HG02763 (cell line): ENCODE results near the gene SECISBP2L.

Experiments
- ATAC-seq: cut with Tn5 transposase; IDR thresholded peaks from one replicate; pipeline ENCODE4 v1.9.1; 2021; ENCODE audit warnings: mild to moderate bottlenecking, moderate library complexity; ENCODE audit not compliant: unreplicated experiment

The SECISBP2L gene

DNA sequence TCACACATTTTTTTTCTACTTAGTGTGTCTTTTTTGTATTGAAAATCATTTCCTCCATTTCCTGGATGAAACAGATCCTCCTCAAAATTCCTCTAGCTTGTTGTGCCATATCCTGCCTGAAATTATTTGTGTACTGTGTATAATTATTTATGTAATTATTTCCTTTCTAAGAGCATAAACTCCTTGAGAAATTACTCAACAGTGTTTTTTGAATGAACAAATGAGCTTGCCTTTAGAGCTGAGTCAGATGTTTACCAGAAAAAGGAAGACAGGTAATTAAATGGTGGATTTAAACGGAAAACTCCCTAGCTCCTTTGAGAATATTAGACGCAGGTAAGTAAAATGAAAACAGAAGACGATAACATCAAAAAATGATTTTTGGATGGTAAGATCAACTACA is 13.2 kb upstream of the SECISBP2L start:
- ATAC-seq, result no peak

DNA sequence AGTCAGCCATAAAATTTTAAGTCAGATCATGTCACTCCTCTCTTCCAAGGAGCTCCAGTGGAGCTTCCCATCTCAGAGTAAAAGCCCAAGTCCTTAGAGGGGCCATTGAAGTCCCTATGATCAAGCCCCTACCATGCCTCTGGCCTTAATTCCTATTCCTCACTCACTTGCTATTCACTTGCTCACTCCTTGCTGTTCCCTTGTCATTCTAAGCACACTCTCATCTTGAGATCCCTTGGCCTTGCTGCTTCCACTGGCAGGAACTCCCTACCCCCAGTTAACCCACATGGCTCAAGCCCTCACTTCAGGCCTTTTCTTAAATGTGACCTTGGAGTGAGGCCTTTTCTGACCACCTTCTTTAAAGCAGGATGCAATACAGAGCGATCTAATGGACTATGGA is 12.3 kb upstream of the SECISBP2L start:
- ATAC-seq, result no peak

DNA sequence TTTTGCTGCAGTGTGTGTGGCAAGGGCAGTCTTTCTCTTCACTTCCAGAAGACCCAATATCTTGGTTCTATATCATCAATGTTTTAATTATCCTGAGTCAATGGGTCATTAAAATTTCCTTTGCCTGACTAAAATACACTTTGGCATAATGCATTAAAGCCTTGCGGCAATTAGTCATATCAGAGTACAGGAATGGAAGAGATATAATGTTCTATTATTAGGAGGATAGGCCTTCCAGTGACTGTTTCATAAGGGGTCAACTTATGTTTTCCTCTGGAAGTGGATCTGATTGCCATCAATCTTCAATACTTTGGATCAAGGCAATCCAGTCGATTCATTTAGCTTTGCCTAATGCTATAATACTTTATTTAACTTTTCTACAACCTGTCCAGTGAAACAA is 9.4 kb upstream of the SECISBP2L start:
- no peak for ATAC-seq

DNA sequence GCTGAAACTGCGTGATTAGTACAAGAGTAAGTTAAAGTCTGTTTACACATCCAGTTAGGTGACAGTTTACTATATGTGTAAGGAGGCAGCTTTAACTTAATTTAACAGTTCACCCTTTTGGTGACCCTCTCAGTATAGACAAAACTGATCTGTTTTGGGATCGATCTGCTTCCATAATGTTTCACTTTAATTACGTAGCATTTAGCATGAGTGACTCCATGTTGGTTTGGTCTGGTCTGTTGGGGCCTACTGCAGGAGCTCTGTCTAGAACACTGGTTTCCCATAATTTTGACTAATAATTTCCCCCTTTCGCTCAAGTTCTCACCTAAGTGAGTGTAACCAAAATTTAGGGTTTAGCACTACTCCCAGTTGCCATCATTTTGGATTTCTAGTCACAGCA is 6.4 kb upstream of the SECISBP2L start:
- no peak for ATAC-seq

DNA sequence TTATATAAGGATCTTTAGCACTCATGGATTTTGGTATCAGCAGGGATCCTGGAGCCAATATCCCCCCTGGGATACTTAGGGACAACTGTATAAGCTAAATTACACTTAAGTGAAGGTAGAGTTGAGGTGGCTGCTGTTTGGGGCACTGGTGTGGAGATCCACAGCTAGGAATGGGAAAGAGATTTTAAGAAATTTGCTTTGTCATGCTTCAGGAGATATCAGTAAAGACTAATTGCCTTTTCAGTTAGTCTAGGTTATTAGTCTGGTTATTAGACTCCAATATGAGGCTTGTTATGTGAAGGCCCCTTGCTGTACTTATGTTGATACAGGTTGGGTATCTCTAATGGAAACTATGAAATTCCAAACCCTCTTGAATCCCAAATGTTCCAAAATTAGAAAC is 1.2 kb upstream of the SECISBP2L start:
- ATAC-seq, result no peak

DNA sequence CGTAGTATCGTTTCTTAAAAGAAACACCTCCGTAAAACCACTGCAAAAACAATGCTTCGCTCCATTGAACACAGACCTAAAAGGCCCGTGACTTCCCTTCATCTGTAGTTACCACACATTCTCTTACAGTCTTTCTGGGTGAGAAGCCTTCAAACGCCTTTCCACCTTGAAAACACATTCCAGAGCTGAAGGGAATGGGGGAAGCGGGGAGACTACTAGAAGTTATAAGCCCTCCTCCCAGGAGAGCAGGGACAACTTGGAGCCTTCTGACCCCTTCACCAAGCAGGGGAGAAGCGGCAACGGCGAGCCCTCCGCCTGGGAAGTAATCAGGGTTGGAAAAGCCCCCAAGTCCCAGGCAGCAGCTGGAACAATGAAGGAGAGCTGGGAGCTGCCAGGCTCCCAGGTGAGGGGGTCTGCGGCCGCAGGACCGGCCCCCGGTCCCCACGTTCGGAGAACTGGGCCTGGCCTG is 461 bp downstream of the SECISBP2L start:
- peak; percentile 33 for ATAC-seq

DNA sequence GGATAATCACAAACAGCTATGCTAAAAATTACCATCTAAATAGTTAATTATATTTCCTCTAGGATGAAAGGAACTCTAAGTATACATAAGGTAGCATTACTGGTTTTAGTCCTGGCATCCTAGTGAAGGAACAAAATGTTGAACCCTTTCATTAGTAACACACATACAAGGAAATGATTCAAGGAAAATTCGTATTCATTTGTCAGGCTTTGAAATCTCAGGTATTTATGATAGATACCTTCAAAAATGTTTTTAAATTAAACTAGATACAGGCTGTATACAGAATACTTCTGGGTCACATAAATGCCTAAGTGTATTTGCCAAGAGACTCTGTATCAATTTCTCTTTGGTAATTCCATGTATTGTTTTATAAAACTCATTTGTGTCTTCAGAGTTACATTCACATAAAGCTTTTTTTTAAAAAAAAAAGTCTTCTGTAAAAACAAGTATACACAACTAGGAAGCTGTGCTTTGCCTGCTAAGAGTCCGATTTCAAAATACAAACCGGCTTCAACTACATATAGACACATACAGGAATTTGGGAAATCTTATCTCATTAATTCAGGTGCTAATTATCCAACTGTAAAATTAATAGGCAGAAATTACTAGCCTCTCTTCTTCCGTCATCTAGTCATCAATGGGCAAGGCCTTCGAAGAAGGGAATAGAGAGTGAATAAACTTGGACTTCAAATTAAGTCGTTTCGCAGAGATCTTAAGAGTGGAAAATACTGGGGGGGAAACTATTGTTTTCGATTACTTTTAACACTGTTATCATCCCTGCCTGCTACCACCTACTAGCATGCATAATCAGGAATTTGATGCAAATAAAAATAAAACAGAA is 1.3 kb downstream of the SECISBP2L start:
- no peak for ATAC-seq

DNA sequence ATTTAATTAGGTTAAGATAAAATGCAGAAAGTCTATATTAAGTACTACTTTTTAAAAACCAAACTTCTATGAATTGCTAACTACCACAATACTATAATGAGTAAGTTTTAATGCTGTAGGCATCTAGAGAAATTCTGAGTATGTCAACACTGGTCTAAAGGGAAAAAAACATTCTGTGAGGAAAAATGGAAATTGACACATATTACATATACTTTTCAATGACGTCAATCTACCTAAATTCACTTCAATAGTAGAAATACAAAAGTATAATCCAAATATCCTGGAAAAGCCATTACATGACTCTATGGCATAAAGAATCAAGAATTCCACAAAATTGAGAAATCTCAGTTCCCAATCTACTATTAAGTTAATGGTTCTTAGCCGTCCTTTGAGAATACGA is 2.2 kb downstream of the SECISBP2L start:
- ATAC-seq, result no peak

DNA sequence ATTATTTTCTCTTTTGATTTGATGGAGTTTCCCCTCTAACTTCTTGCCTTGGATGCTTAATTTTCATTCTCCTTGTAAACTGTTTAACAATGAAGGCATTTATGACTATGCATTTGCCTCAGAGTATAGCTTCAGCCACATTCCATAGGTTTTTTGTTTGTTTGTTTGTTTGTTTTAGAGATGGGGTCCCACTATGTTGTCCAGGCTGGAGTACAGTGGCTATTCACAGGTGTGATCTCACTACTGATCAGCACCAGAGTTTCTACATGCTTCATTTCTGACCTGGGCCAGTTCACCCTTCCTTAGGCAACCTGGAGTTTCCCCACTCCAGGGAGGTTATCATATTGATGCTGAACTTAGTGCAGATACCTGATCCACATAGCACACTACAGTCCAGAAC is 4.1 kb downstream of the SECISBP2L start:
- ATAC-seq, result no peak

DNA sequence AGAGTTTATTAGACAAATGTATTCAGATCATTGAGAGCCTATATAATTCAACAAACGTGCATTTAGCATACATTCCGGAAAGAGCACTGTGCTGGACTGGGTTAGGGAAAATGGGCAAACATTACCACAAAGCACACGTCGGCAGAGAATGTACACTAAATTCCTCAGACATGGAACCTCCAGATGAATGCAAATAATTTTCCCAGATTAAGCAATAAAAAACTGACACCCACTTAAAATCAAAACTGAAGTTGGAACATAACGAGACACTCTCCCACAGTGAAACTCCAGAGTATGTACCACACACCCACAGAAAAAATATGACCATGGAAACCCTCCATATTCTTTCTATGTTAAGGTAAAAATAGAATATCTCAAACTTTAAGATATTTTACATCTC is 4.8 kb downstream of the SECISBP2L start:
- ATAC-seq, result no peak

DNA sequence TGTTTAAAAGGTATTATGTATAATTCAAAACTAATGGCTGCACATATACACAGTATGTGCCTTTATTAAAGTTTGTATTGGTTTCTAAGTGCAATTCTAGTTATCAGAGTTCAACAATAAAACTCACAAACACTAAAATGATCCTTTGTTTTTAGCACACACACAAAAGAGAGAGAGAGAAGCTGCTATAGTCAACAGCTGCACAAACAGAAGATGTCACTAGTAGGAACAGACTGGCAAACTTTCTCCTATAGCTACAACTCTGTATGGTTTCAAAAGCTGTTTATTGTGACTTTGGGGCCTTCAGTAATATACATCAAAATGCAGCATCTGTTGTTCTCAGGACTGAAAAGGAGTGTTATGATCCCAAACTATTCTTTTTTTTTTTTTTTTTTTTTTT is 6.1 kb downstream of the SECISBP2L start:
- no peak for ATAC-seq

DNA sequence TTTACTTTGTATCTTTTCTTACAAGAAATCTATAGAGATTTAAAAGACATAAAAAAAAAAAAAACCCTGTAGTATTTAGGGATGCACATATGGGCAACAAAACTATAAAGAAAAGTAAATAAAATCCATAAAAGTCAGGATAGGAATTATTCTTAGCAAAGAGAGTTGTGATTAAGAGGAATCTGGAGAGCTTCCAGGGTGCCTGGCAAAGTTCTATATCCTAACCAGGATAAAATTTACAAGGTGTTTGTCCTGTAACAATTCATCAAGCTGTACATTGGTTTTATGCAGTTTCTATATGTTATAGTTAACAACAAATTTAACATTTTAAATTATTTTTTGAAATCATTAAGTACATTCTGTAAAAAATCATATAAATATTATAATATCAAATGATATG is 7.9 kb downstream of the SECISBP2L start:
- ATAC-seq, result no peak

DNA sequence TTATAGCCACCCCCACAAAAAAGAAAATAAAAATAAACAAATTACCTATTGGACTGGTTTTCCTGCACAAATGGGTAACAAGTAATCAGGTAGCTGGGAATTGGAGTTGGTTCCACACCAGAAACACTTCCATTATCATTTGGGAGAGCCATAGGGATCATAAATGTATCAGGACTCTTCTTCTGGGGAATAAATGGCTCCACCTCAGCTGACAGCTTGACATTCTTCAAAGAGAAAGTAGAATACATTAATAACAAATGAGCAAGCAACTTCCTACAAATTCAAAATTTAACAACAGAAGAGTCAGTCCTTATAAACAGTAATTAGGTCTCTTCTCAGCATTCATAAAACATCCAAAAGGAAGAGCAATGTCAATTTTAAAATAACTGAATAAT is 8.7 kb downstream of the SECISBP2L start:
- no peak for ATAC-seq

DNA sequence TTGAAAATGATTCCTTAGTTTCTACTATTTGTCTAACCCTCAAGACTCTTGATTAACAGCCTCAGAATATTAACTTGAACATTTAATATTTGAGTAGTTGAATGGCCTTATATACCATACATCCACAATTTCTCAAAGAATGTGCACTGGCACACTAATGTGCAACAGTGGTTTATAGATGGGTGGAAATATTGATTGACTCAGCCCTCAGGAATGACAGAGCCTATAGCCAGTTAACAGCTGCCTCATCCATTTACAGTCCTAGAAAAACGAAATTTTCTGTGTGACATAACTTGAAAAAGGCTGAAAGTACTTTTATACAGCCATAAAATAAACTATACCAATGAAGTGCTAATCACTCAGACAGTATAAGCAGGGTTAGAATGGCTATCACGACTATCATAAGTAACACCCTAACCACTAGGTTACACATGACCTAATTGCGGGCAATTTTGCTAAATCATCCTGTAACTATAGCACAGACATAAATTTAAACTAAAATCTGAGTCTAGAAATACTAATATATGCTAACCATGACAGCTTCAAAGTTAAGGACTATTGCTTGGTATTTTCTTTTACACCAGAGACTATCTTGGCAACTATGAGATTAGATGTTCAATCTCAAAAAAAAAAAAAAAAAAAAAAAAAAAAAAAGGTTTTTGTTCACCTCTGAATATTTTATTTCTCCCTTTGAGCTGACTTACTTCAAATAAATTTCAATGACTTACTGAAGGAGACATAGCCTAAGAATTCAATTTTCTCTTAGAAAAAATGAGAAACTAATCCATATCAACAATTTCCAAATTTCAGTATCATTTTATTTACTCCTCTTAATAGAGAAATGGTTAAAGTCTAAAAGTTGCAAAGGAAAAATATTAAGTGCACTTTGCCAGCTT is 9.3 kb downstream of the SECISBP2L start:
- ATAC-seq, result no peak

DNA sequence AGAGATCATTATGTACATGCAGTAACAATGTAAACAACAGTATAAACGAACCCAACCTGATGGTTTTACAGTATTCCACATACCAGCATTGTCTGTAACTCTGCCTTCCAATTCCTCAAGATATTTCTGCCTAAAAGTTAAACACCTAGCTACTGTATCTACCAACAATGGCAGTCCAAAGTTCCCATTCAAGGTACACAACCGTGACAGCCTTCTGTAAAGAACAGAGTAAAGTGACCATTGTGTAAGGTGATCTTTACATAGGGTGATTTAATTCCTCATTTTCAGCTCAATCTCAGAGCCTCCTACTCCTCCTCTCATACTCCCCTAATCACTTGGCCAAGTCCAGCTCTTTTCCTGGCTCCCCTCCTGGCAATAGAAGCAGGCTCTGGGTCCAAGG is 10.4 kb downstream of the SECISBP2L start:
- no peak for ATAC-seq

DNA sequence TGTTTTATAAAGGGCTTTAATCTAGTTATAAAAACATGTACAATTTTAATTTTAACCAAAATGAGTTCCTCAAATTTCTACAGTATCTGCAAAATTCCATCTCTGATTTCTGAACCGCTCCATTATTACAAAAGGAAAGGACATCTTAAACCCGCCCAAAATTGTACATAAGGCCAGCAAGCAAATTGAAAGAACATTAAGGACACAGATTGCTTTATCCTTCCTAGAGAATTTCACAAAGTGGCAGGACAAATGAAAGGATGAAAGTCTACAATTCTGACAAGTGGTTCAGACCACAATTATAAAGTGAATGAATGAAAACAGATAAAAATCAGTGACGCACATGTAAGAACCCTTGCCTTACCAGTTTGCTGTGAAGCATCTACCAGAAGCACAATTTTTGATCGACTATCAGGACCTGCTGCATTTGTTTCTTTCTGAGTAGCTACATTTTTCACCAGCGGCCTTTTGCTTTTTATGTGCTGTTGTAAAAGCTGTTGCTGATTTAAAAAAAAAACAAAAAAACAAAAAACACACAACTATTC is 13.6 kb downstream of the SECISBP2L start:
- ATAC-seq, result no peak

DNA sequence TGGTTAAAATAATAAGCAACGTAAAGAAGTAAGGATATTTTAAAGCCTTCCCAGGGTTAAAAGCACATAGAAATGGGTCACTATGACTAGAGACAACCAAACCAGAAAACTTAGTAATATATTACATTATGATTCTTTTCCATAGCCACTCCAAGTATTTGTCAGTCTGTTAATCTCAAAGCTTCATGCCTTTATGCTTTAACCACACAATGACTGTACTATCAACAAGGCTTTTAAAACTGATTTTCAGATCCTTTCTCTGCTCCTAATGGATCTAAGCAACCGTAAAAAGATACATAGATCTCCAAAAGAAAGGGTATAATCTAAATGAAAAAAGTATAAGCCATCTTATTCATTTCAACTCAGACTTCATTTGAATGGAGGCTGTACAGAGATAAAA is 14.4 kb downstream of the SECISBP2L start:
- ATAC-seq, result no peak

DNA sequence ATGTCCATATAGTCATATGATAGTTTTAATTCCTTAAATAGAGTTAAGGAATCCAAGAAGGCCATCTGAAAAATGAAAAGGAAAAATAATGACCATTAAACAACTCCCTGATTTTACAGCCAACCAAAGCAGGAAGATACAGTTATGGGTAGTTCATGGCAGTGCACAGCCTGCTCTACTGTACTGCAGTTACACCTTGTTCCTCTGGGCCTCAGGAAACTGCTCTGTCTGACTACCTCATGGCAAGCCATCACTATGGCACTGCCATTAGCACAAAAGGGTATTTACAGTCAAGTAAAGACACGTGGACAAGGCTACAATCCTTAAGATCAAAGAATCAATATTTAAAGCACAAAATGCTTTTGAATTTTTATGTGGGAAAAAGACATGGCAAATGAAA is 19.5 kb downstream of the SECISBP2L start:
- no peak for ATAC-seq

DNA sequence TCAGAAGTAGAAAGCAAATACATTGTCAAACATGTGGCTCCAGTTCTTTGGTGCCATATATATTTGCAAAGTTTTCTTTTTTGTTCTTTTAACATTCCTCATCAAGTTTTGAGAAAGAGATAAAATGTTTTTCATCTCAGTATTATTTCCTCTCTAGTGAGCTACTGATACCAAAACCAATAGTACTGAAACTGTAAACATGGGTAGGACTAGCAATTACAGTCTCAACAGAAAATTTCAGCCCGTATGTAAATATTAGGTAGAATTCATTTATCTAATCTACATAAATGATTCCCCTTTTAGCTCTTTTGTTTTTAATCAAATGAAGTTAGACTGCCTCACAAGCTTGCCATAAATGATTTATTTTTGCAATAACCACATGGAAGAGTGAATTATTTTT is 21.4 kb downstream of the SECISBP2L start:
- peak; percentile 78 for ATAC-seq

DNA sequence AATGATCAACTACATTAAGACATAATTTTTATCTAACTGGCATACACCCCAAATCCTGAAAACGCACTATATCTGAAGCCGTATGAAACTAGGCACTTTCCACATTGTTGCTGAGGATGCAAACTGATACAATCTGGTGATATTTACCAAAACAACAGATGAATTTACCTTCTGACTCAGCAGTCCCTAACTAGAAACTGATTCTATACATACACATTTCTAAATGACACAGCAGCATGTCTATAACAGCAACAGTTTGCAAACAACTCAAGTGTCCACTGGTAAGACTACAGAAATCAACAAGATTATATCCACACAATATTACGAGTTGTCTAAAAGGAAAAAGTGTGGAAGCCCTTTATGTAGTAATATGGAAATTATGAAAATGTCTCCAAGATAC is 22.9 kb downstream of the SECISBP2L start:
- no peak for ATAC-seq

DNA sequence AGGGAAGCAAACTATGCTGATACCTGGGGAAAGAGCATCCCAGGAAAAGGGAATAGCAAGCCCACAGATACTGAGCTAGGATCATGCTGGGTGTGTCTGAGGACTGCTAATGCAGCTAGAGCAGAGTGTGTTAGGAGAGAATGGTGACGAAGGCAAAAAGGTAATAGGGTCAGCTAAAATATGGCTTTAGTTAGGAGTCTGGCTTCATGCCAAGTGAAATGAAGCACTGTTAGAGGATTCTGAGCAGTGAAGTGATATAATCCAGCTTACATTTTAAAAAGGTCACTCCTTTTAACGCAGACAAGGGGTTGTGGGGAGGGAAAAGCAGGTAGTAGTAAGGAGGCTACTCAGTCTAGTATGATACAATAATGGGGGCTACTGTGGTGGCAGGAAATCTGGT is 30.4 kb downstream of the SECISBP2L start:
- no peak for ATAC-seq

DNA sequence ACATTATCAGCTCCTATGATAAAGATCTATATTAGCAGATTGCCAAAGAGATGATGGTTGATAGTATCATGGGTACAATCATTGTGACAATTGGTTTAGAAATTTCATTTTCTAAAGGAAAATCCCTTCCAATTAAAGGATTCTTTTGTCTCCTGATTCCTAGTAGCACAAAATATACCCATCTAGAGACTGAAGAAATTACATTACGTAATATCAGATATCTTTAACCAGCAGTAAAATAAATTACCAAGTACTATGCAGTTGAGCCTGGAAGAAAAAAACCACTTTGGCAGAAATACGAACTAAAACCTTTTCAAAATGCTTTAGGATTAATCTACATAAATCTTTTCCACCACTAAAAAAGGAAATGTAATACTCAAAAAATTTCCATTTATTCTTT is 46.9 kb downstream of the SECISBP2L start:
- no peak for ATAC-seq
